Bronchial epithelial cell (primary cell): ENCODE measurements around the gene MAP7D3. TPM values are rescaled to one million over a fixed set of nuclear protein-coding genes. Genes with fewer than 3 reads are reported as not detected.

ENCODE experiments used
- DNase-seq: peaks from one replicate; pipeline ENCODE4 v3.0.0-alpha.2; 2010; ENCODE audit warnings: low read depth
- FAIRE-seq: peaks from 2 replicates; lab custom pipeline; 2011; peaks lifted over from hg19 to GRCh38; lab: Jason Lieb, UNC
- H3K27me3 ChIP-seq: 2 replicates; pipeline ENCODE4 v1.5.1; 2011; ENCODE audit warnings: low read length; ENCODE audit not compliant: control insufficient read depth, insufficient read depth
- H3K36me3 ChIP-seq: 2 replicates; pipeline ENCODE4 v1.5.1; 2011; ENCODE audit warnings: low read length; ENCODE audit not compliant: control insufficient read depth, insufficient read depth
- H3K4me3 ChIP-seq: 2 replicates; pipeline ENCODE4 v1.5.1; 2011; ENCODE audit warnings: mild to moderate bottlenecking, low read depth, low read length, control low read depth
- total RNA-seq: library from RNA; depleted of rRNA; stranded (reverse); fragments of >200 nt; gene quantifications from 2 replicates; pipeline ENCODE4 v1.2.1, GENCODE V29; 2014
- TF ChIP-seq, protein P1 (sequence below): IDR thresholded peaks from 2 replicates; pipeline ENCODE4 v1.5.1; 2011; ENCODE audit warnings: mild to moderate bottlenecking, moderate library complexity, low read length, control low read depth, inconsistent platforms; ENCODE audit not compliant: insufficient read depth, severe bottlenecking

Gene MAP7D3
- total RNA-seq, 1 donor from 2014 or later = 3.2 TPM

DNA sequence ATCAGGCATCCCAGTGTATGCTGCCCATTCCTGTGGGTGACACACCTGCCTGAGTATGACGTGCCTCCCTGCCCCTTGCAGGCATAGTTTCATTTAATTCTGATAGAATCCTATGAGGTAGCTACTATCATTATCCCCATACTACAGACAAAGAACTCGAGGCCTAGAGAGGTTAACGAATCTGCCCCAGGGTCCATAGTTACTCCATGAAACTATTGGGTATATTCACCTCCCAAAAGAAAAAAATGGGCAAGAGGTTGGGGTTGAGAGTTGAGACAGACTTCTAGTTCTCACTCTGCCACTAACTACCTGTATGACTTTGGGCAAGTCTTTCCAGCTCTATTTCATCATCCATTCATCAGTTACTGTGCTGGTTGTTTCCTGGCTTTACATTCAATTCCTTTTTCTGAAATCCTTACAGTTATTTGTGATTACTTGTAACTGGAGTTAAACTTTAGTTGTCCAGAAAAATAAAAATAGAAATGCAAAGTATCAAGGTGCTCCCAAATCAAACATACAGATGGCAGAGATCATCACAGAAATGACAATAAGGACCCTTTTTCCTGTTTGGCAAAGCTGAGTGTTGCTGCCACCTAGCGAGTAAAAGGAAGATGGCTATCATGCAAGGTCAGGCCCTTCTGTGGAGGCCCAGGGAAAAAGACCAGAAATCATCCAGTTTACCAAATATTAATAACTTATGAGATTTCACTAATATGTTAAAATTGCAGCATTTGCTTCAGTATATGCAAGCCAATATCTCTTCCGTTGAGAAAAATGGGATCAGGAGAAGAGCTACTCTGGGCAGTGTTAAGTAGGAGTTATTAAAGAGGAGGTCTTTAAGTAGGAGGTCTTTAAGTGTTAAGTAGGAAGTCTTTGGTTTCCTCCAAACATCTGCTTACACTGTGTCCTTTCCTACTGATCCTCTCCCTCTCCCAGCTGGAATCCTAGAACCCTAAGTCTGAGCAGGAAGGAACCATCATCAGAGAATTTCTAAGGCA lies 17.1 kb upstream of the MAP7D3 start:
- TF ChIP-seq, protein P1, sequence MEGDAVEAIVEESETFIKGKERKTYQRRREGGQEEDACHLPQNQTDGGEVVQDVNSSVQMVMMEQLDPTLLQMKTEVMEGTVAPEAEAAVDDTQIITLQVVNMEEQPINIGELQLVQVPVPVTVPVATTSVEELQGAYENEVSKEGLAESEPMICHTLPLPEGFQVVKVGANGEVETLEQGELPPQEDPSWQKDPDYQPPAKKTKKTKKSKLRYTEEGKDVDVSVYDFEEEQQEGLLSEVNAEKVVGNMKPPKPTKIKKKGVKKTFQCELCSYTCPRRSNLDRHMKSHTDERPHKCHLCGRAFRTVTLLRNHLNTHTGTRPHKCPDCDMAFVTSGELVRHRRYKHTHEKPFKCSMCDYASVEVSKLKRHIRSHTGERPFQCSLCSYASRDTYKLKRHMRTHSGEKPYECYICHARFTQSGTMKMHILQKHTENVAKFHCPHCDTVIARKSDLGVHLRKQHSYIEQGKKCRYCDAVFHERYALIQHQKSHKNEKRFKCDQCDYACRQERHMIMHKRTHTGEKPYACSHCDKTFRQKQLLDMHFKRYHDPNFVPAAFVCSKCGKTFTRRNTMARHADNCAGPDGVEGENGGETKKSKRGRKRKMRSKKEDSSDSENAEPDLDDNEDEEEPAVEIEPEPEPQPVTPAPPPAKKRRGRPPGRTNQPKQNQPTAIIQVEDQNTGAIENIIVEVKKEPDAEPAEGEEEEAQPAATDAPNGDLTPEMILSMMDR = peak; percentile 53
- no peaks in the 10 kb centered on the region for H3K36me3 ChIP-seq
- H3K4me3 ChIP-seq = no peak overlapping the region
- no peak for FAIRE-seq
- peak; percentile 26 for DNase-seq
- H3K27me3 ChIP-seq = no peaks in the 10 kb centered on the region

DNA sequence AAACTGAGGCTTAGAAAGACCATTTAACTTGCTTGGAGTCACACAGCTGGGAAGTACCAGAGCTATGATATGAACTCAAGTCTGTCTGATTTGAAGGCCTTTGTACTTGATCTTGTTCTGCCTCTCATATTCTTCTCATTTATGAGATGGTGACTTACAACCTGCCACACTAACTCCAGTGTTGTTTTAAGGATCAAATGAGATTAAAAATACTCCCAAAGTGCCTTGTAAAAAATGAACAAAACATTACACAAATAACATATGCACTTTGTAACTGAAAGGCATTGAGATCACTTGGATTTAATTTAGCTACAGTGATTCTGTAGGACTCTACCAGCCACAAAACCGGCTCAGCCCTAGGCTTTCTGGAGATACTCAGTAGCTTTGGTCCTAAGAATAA lies 15.6 kb upstream of the MAP7D3 start:
- Histone ChIP-seq H3K36me3 (no peaks in the 10 kb centered on the region), H3K4me3 (no peak overlapping the region), H3K27me3 (no peaks in the 10 kb centered on the region)
- TF ChIP-seq, protein P1 = no peak
- no peak for DNase-seq
- FAIRE-seq = no peak

DNA sequence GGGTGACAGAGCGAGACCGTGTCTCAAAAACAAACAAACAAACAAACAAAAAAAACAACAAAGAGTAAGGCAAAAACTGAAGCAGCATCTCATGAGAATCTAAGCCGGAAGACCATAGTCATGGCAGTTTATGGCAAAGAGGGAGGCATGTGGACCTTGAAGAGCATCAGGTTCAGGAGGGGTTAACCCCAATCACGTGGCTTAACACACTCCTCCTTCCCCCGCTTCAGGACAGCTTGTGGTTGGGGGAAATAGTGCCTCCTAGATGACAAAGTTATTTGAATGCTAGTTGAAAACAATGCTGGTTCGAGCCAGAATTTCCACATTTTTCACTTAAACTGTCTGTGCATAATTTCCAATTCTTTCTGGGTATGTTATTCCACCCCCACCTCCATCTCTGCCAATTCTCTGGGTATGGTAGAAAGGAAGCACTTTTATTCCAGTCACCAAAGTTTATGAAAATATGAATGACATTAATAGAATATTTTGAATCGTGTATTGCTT lies 11.7 kb upstream of the MAP7D3 start:
- DNase-seq (no peak), FAIRE-seq (no peak)
- Histone ChIP-seq H3K36me3 (no peaks in the 10 kb centered on the region), H3K27me3 (no peaks in the 10 kb centered on the region), H3K4me3 (no peak overlapping the region)
- TF ChIP-seq, protein P1 = no peak

DNA sequence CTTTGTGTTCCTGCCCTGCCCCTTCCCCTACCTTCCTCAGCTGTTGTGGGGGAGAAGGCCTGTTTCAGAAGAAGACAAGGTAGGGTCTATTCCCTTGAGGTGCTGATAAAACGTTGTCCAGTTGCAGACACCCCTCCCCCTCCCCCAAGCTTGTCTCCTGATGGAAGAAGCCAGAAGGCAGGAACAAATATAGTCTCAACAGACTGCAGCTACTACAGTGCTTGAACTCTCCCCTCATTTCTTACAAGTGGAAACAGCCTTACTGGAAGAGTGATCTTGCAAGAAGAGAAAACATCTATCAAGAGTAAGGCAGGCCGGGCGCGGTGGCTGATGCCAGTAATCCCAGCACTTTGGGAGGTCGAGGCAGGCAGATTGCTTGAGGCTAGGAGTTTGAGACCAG lies 11.0 kb upstream of the MAP7D3 start:
- H3K27me3 ChIP-seq = no peaks in the 10 kb centered on the region
- no peaks in the 10 kb centered on the region for H3K36me3 ChIP-seq
- FAIRE-seq = no peak
- H3K4me3 ChIP-seq = no peak overlapping the region
- no peak for DNase-seq
- TF ChIP-seq, protein P1 = no peak

DNA sequence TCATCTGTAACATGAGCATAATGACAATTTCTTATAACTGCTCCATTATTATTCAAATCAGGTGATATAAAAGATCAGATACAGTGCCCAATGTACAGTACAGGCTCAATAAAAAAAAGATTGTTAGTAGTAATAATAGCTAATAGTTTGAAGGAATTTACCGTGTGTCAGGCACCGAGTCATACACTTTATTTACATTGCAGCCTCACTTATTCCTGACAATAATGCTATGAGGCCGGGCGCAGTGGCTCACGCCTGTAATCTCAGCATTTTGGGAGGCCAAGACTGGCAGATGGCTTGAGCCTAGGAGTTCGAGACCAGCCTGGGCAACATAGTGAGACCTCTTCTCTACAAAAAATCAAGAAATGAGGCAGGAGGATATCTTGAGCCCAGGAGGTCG lies 10.1 kb upstream of the MAP7D3 start:
- Histone ChIP-seq H3K27me3 (no peaks in the 10 kb centered on the region), H3K36me3 (no peaks in the 10 kb centered on the region), H3K4me3 (no peak overlapping the region)
- FAIRE-seq (no peak), DNase-seq (peak; percentile 38)
- TF ChIP-seq, protein P1 = no peak
